Measurements from ENCODE around the gene GCN1.

Gene GCN1

DNA sequence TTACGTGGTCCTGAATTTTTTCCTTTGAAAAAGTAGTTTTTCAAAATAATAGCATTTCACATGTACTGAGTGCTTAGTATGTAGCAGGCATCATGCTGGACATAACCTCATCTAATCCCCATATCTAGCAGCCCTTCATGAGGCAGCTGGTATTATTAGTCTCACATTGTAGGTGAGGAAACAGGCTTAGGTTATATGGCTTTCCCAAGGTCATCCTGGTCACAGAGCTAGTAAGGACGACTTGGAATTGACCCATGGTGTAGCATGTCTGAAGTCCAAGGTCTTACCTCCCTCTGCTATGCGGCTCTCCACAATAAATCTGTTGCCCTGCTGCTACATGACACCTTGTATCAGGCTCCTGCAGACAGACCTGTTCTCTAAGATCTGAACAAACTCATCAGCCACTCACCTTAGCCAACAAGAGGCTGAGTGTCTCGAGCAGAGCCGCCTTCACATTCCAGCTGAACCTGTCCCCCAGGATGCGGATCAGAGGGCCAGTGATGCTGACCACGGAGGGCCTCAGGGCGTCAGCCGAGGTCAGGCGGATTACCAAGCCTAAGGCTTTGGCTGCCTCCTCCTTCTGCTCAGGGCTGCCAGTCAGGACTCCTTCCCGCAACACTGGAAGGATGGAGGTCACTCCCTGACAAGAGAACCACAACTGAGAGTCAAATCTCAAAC, 58.3 kb downstream of the GCN1 start:
- peaks cover 89 to 94% of the 10 kb centered on the region in 2 donors for H3K36me3 ChIP-seq (ENCODE audit: control insufficient read depth in 2 of 2, insufficient read depth in 2 of 2, low read length in 2 of 2)
- no peak overlapping the region for H3K9ac ChIP-seq (ENCODE audit: low read depth in 1 of 2, low read length in 2 of 2)
- no peak overlapping the region for H3K27ac ChIP-seq (ENCODE audit: low read depth in 2 of 2, low read length in 2 of 2)

GRCh38 chr12:120134307-120134980, 60.1 kb downstream of the GCN1 start:
- H3K9me3 ChIP-seq (ENCODE audit: control insufficient read depth in 2 of 2, low read length in 2 of 2) = no peaks in the 10 kb centered on the region
- no peak overlapping the region for H3K4me3 ChIP-seq (ENCODE audit: low read length in 2 of 2)
- no peak overlapping the region for H3K27ac ChIP-seq (ENCODE audit: low read depth in 2 of 2, low read length in 2 of 2)
- H3K36me3 ChIP-seq (ENCODE audit: control insufficient read depth in 2 of 2, insufficient read depth in 2 of 2, low read length in 2 of 2) = peaks cover 89 to 93% of the 10 kb centered on the region in 2 donors
- no peak overlapping the region for H3K9ac ChIP-seq (ENCODE audit: low read depth in 1 of 2, low read length in 2 of 2)
- no peaks in the 10 kb centered on the region for H3K27me3 ChIP-seq (ENCODE audit: control insufficient read depth in 2 of 2, insufficient read depth in 2 of 2, low read length in 2 of 2)
- no peaks in the 10 kb centered on the region for H3K4me1 ChIP-seq (ENCODE audit: control insufficient read depth in 2 of 2, insufficient read depth in 2 of 2, low read length in 2 of 2)

More for the DNA sequence above, 58.3 kb downstream of the GCN1 start:
- Histone ChIP-seq H3K4me1 (ENCODE audit: control insufficient read depth in 2 of 2, insufficient read depth in 2 of 2, low read length in 2 of 2) (no peaks in the 10 kb centered on the region), H3K27me3 (ENCODE audit: control insufficient read depth in 2 of 2, insufficient read depth in 2 of 2, low read length in 2 of 2) (no peaks in the 10 kb centered on the region), H3K4me3 (ENCODE audit: low read length in 2 of 2) (no peak overlapping the region), H3K9me3 (ENCODE audit: control insufficient read depth in 2 of 2, low read length in 2 of 2) (no peaks in the 10 kb centered on the region)

DNA sequence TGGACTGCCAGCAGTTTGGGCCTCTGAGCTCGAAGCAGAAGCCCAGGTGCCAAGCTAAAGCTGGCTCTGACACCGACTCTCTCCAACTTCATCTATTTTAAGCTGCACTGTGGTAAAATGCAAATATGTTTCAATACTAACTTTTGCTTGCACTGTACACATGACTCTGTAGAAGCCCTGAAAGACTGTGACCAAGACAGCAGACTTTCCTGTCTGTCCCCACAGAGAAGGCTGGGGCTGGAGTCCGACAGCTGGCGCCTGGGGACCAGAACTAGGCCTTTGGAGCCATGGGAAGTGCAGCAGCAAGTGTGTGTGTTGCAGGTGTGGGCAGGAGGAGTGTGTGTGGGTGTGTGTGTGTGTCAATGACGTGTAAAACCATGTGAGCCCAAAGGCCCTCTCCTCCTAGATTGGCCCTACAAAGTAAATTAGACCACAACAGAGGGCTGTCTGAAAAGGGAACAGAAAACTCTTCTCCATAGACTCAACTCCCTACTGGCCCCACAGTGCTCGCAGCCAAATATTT, 61.6 kb downstream of the GCN1 start:
- no peak overlapping the region for H3K9ac ChIP-seq (ENCODE audit: low read depth in 1 of 2, low read length in 2 of 2)
- no peaks in the 10 kb centered on the region for H3K4me1 ChIP-seq (ENCODE audit: control insufficient read depth in 2 of 2, insufficient read depth in 2 of 2, low read length in 2 of 2)
- H3K36me3 ChIP-seq (ENCODE audit: control insufficient read depth in 2 of 2, insufficient read depth in 2 of 2, low read length in 2 of 2) = peaks cover 87 to 88% of the 10 kb centered on the region in 2 donors
- H3K27me3 ChIP-seq (ENCODE audit: control insufficient read depth in 2 of 2, insufficient read depth in 2 of 2, low read length in 2 of 2) = no peaks in the 10 kb centered on the region
- H3K4me3 ChIP-seq (ENCODE audit: low read length in 2 of 2) = no peak overlapping the region
- no peaks in the 10 kb centered on the region for H3K9me3 ChIP-seq (ENCODE audit: control insufficient read depth in 2 of 2, low read length in 2 of 2)
- no peak overlapping the region for H3K27ac ChIP-seq (ENCODE audit: low read depth in 2 of 2, low read length in 2 of 2)

DNA sequence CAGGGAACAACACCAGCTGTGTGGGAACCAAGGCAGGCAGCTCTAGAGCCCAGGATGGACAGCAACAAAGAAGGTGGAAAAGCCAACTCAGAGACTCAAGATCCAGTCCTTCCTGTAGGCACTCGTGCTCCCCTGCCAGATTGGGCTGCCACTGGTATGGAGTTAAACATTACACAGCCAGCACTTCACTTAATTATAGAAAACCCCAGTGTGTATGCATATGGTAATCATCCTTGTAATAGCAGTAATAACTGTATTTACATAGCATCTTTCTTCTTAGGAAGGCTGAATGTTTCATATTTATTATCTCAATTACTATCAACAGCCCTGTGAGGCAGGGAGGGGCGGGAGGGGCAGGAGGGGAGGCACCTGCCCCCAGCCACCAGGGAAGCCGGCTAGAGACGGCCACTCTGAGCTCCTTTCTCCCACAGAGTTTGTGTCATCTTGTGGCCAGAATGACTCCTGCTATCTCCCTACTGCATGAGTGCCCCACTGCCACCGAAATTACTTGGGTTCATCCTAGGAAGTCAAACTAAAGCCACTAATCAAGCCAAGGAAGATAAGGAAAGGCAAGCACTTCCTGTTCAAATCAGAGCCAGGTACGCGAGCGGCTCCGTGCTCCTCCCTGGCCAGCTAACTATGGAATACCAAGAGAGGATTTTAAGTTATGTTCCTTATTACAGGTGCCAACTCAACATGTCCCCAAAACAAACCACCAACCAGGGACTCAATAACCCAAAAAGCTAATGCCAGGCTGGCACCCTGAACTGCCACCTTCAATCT, 62.3 kb downstream of the GCN1 start:
- no peaks in the 10 kb centered on the region for H3K4me1 ChIP-seq (ENCODE audit: control insufficient read depth in 2 of 2, insufficient read depth in 2 of 2, low read length in 2 of 2)
- H3K27ac ChIP-seq (ENCODE audit: low read depth in 2 of 2, low read length in 2 of 2) = no peak overlapping the region
- no peaks in the 10 kb centered on the region for H3K27me3 ChIP-seq (ENCODE audit: control insufficient read depth in 2 of 2, insufficient read depth in 2 of 2, low read length in 2 of 2)
- H3K9me3 ChIP-seq (ENCODE audit: control insufficient read depth in 2 of 2, low read length in 2 of 2) = no peaks in the 10 kb centered on the region
- H3K4me3 ChIP-seq (ENCODE audit: low read length in 2 of 2) = no peak overlapping the region
- H3K36me3 ChIP-seq (ENCODE audit: control insufficient read depth in 2 of 2, insufficient read depth in 2 of 2, low read length in 2 of 2) = peaks cover 87 to 88% of the 10 kb centered on the region in 2 donors
- no peak overlapping the region for H3K9ac ChIP-seq (ENCODE audit: low read depth in 1 of 2, low read length in 2 of 2)

DNA sequence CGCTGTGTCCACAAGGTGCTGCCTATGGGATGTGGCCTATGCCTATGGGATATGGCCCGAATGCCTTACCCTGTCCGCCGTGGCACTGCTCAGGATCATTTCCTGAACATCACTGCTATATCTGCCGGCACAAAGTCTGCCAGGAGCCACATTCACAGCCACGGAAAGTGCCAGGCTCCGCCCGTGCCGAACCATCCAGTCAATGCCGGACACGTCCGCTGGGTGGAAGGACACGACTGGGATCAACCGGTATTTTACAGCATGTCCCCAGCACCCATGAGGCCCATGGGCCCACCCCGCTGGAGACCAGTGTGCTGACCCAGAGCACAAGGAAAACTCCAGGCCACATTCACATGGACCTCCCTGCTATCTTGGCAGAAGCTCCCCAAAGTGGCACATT, 63.4 kb downstream of the GCN1 start:
- H3K27ac ChIP-seq (ENCODE audit: low read depth in 2 of 2, low read length in 2 of 2) = no peak overlapping the region
- H3K27me3 ChIP-seq (ENCODE audit: control insufficient read depth in 2 of 2, insufficient read depth in 2 of 2, low read length in 2 of 2) = no peaks in the 10 kb centered on the region
- H3K9me3 ChIP-seq (ENCODE audit: control insufficient read depth in 2 of 2, low read length in 2 of 2) = no peaks in the 10 kb centered on the region
- no peaks in the 10 kb centered on the region for H3K4me1 ChIP-seq (ENCODE audit: control insufficient read depth in 2 of 2, insufficient read depth in 2 of 2, low read length in 2 of 2)
- no peak overlapping the region for H3K4me3 ChIP-seq (ENCODE audit: low read length in 2 of 2)
- peaks cover 76 to 86% of the 10 kb centered on the region in 2 donors for H3K36me3 ChIP-seq (ENCODE audit: control insufficient read depth in 2 of 2, insufficient read depth in 2 of 2, low read length in 2 of 2)
- no peak overlapping the region for H3K9ac ChIP-seq (ENCODE audit: low read depth in 1 of 2, low read length in 2 of 2)

DNA sequence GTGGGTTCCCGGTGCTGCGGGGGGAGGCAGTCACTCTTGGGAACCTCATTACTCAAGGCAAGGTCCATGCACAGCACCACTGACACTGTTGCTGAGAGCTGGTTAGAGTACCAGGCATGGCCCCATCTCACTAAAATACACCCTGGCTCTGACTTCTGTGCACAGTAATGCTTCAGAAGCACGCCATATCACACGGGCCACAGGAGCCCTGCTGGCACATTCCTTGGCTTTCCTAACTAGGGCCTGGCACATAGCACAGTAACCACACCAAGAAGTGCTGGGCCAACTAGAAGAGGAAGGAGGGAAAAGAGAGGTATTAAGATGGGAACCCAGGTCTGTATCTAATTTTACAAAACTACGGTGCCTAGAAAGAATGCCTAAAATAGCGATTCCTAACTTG, 64.5 kb downstream of the GCN1 start:
- peaks cover 67 to 81% of the 10 kb centered on the region in 2 donors for H3K36me3 ChIP-seq (ENCODE audit: control insufficient read depth in 2 of 2, insufficient read depth in 2 of 2, low read length in 2 of 2)
- no peak overlapping the region for H3K27ac ChIP-seq (ENCODE audit: low read depth in 2 of 2, low read length in 2 of 2)
- H3K9ac ChIP-seq (ENCODE audit: low read depth in 1 of 2, low read length in 2 of 2) = no peak overlapping the region
- H3K4me1 ChIP-seq (ENCODE audit: control insufficient read depth in 2 of 2, insufficient read depth in 2 of 2, low read length in 2 of 2) = no peaks in the 10 kb centered on the region
- H3K9me3 ChIP-seq (ENCODE audit: control insufficient read depth in 2 of 2, low read length in 2 of 2) = no peaks in the 10 kb centered on the region
- H3K4me3 ChIP-seq (ENCODE audit: low read length in 2 of 2) = no peak overlapping the region
- H3K27me3 ChIP-seq (ENCODE audit: control insufficient read depth in 2 of 2, insufficient read depth in 2 of 2, low read length in 2 of 2) = no peaks in the 10 kb centered on the region

DNA sequence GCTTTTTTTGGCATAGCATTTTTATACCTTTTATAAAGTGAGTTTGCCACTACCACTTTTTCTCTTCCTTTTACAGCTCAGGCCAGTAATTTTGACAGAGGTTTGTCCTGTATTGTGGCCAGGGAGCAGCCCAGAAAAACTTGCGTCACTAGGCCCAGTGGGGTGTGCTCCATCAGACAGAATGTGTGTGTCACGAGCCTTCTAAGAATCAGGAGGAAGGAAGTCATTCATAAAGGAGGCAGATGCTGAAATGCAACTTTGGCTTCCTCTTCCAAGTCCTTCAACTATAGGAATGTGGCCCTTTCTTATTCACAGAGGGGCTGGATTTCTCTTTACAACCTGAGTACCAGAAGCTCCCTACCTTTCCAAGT, 67.9 kb downstream of the GCN1 start:
- Histone ChIP-seq H3K4me1 (ENCODE audit: control insufficient read depth in 2 of 2, insufficient read depth in 2 of 2, low read length in 2 of 2) (no peaks in the 10 kb centered on the region), H3K9me3 (ENCODE audit: control insufficient read depth in 2 of 2, low read length in 2 of 2) (no peaks in the 10 kb centered on the region), H3K27ac (ENCODE audit: low read depth in 2 of 2, low read length in 2 of 2) (no peak overlapping the region), H3K36me3 (ENCODE audit: control insufficient read depth in 2 of 2, insufficient read depth in 2 of 2, low read length in 2 of 2) (peaks cover 34 to 49% of the 10 kb centered on the region in 2 donors), H3K4me3 (ENCODE audit: low read length in 2 of 2) (no peak overlapping the region), H3K27me3 (ENCODE audit: control insufficient read depth in 2 of 2, insufficient read depth in 2 of 2, low read length in 2 of 2) (no peaks in the 10 kb centered on the region), H3K9ac (ENCODE audit: low read depth in 1 of 2, low read length in 2 of 2) (no peak overlapping the region)

- H3K27ac ChIP-seq (ENCODE audit: low read depth in 2 of 2, low read length in 2 of 2) = no peak overlapping the region
- H3K36me3 ChIP-seq (ENCODE audit: control insufficient read depth in 2 of 2, insufficient read depth in 2 of 2, low read length in 2 of 2) = peaks cover 28 to 43% of the 10 kb centered on the region in 2 donors
- no peak overlapping the region for H3K9ac ChIP-seq (ENCODE audit: low read depth in 1 of 2, low read length in 2 of 2)
- H3K4me3 ChIP-seq (ENCODE audit: low read length in 2 of 2) = no peak overlapping the region
- no peaks in the 10 kb centered on the region for H3K9me3 ChIP-seq (ENCODE audit: control insufficient read depth in 2 of 2, low read length in 2 of 2)
- H3K27me3 ChIP-seq (ENCODE audit: control insufficient read depth in 2 of 2, insufficient read depth in 2 of 2, low read length in 2 of 2) = no peaks in the 10 kb centered on the region
- H3K4me1 ChIP-seq (ENCODE audit: control insufficient read depth in 2 of 2, insufficient read depth in 2 of 2, low read length in 2 of 2) = no peaks in the 10 kb centered on the region
These were observed 68.5 kb downstream of the GCN1 start for GRCh38 chr12:120125792-120126634.

DNA sequence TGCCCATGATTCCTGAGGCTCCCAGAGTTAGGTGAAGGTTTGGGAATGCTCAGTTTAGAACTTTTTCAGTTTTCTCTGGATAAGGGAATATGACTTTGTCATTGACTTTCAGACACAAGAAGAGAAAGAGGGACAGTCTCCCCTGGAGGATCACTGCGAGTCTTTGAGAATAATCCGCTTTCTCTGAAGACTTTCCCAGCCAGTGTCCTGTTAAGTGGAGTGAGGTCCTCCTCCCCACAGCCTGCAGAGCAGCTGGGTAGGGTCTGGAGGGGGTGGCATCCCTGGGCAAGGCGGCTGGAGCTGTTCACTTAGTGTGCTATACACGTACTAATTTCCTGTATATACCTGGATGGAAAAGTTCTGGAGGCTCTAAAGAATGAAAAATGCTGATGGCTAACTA, 69.5 kb downstream of the GCN1 start:
- H3K9ac ChIP-seq (ENCODE audit: low read depth in 1 of 2, low read length in 2 of 2) = no peak overlapping the region

More for the DNA sequence above, 69.5 kb downstream of the GCN1 start:
- Histone ChIP-seq H3K4me1 (ENCODE audit: control insufficient read depth in 2 of 2, insufficient read depth in 2 of 2, low read length in 2 of 2) (no peaks in the 10 kb centered on the region), H3K4me3 (ENCODE audit: low read length in 2 of 2) (no peak overlapping the region), H3K9me3 (ENCODE audit: control insufficient read depth in 2 of 2, low read length in 2 of 2) (no peaks in the 10 kb centered on the region), H3K36me3 (ENCODE audit: control insufficient read depth in 2 of 2, insufficient read depth in 2 of 2, low read length in 2 of 2) (peaks cover 18 to 33% of the 10 kb centered on the region in 2 donors), H3K27me3 (ENCODE audit: control insufficient read depth in 2 of 2, insufficient read depth in 2 of 2, low read length in 2 of 2) (no peaks in the 10 kb centered on the region), H3K27ac (ENCODE audit: low read depth in 2 of 2, low read length in 2 of 2) (no peak overlapping the region)

Data from mucosa of rectum (tissue), 2 donors.